ENCODE data around the gene SULT1A1. TPM values are rescaled to one million over a fixed set of nuclear protein-coding genes. Genes with fewer than 3 reads are reported as not detected.

The SULT1A1 gene
- total and polyA plus RNA-seq, 4 experiments from 2014 or later = 4.7 to 13.2 (median 9.4) TPM

DNA sequence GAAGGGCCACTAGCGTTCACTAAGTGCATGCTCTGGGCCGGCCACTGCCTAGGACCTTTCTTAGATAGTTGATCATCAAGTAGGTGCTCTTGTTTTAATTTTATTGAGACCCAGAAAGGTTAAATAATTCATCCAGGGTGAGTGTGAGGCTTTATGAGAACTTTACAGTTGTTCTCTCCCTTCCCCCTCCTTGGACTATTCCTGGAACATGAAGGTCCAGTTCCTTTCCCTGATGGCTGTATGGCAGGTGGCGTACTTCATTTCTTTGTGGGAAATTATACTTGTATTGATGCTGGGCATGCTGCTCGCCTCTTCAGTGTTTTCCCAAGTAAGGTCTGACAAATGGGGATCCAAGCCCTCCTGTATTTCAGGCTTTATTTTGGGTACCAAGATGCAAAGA lies 47.6 kb downstream of the SULT1A1 start:
- H3K9me3 Mint-ChIP-seq = peaks cover 0 to 7% (median 2%) of the 10 kb centered on the region in 8 donors
- no peaks in the 10 kb centered on the region for H3K27me3 ChIP-seq (ENCODE audit: insufficient read depth, low read length)
- H3K36me3 ChIP-seq (ENCODE audit: insufficient read depth, low read length) = peaks cover 16% of the 10 kb centered on the region
- no peak overlapping the region for H3K4me3 ChIP-seq (ENCODE audit: low read length in 2 of 2)
- H3K4me1 ChIP-seq (ENCODE audit: insufficient read depth, low read length) = no peaks in the 10 kb centered on the region
- no peaks in the 10 kb centered on the region for H3K27me3 Mint-ChIP-seq
- H3K9me3 ChIP-seq (ENCODE audit: control insufficient read depth in 1 of 2, low read length in 2 of 2) = peaks cover 0 to under 1% of the 10 kb centered on the region in 2 donors
- POLR2A ChIA-PET (ENCODE audit: partially characterized antibody) = no interaction called here
- intact Hi-C loops (cut with micrococcal nuclease) = loop anchor here (5.0 kb wide), 1 partner anchor 40 kb away; no protein-coding TSS in a partner anchor
- peaks cover 40 to 47% of the 10 kb centered on the region in 2 donors for H3K36me3 Mint-ChIP-seq
- no peak for DNase-seq
- CTCF ChIA-PET (ENCODE audit: partially characterized antibody) = no interaction called here
- no peak overlapping the region for H3K4me3 Mint-ChIP-seq
- H3K4me1 Mint-ChIP-seq = peaks cover 16 to 44% (median 25%) of the 10 kb centered on the region in 4 donors
- H3K27ac Mint-ChIP-seq = no peak overlapping the region
- H3K27ac ChIP-seq (ENCODE audit: low read depth, low read length) = no peak overlapping the region

DNA sequence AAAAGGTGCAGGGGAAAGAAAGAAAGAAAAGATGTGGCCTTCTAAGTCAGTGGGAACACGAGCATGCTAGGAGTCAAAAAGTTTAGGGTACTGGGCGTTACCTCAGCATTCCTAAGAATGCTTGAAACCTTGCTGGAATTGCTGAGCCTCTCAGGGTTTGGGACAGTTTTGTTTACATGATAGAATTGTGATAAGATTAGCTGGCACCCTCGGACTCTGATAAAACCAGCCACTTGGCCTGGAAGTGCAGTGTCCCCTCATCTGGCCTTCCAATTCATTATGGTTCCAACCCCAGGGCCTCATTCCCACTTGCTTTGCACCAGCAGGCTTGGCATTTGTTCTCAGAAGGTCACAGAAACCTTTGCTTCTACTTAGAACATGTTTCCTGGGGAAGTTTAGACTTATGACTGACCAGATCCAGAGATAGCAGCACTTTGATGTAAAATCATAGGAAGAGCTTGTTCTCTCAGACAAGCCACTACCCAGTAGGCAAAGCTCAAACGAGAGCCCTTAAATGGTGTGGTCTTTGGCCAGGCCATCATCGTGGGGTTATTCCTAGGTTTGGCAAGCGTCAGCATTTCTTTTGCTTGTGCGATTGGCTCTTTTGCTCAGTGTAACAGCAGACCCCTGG lies 48.2 kb downstream of the SULT1A1 start:
- POLR2A ChIA-PET (ENCODE audit: partially characterized antibody) = no interaction called here
- intact Hi-C loops (cut with micrococcal nuclease) = loop anchor here (5.0 kb wide), 1 partner anchor 39 kb away; no protein-coding TSS in a partner anchor
- Histone ChIP-seq H3K36me3 (ENCODE audit: insufficient read depth, low read length) (peaks cover 21% of the 10 kb centered on the region), H3K9me3 (ENCODE audit: control insufficient read depth in 1 of 2, low read length in 2 of 2) (no peaks in the 10 kb centered on the region), H3K27me3 (ENCODE audit: insufficient read depth, low read length) (no peaks in the 10 kb centered on the region), H3K4me1 (ENCODE audit: insufficient read depth, low read length) (peaks cover 5% of the 10 kb centered on the region), H3K27ac (ENCODE audit: low read depth, low read length) (no peak overlapping the region), H3K4me3 (ENCODE audit: low read length in 2 of 2) (no peak overlapping the region)
- Mint-ChIP-seq H3K4me3 (no peak overlapping the region), H3K9me3 (peaks cover 0 to 7% (median 2%) of the 10 kb centered on the region in 8 donors), H3K36me3 (peaks cover 43 to 49% of the 10 kb centered on the region in 2 donors), H3K27me3 (no peaks in the 10 kb centered on the region), H3K4me1 (peaks cover 18 to 49% (median 26%) of the 10 kb centered on the region in 4 donors), H3K27ac (peak overlapping the region in 3 of 7 donors; percentile 17 to 53 (median 22))
- no peak for DNase-seq
- CTCF ChIA-PET (ENCODE audit: partially characterized antibody) = no interaction called here

DNA sequence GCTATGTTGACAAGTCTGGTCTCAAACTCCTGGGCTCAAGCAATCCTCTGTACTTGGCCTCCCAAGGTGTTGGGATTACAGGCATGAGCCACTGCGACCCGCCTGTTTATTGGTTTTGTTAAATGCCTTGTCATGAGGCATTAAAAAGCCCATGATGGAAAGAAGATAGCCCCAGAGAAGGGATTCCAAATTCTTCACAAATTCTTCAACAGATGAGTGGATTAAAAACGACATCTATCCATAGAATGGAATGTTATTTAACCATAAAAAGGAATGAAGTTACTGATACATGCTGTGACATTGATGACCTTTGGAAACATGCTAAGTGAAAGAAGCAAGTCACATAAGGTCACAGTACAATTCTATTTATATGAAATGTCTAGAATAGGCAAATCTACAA lies 51.4 kb downstream of the SULT1A1 start:
- POLR2A ChIA-PET (ENCODE audit: partially characterized antibody) = no interaction called here
- Mint-ChIP-seq H3K36me3 (peaks cover 30 to 41% of the 10 kb centered on the region in 2 donors), H3K4me1 (peaks cover 27 to 61% (median 37%) of the 10 kb centered on the region in 4 donors), H3K27me3 (no peaks in the 10 kb centered on the region), H3K27ac (no peak overlapping the region), H3K9me3 (no peaks in the 10 kb centered on the region), H3K4me3 (no peak overlapping the region)
- Histone ChIP-seq H3K36me3 (ENCODE audit: insufficient read depth, low read length) (peaks cover 20% of the 10 kb centered on the region), H3K27ac (ENCODE audit: low read depth, low read length) (no peak overlapping the region), H3K4me3 (ENCODE audit: low read length in 2 of 2) (no peak overlapping the region), H3K9me3 (ENCODE audit: control insufficient read depth in 1 of 2, low read length in 2 of 2) (no peaks in the 10 kb centered on the region), H3K27me3 (ENCODE audit: insufficient read depth, low read length) (no peaks in the 10 kb centered on the region), H3K4me1 (ENCODE audit: insufficient read depth, low read length) (peaks cover 23% of the 10 kb centered on the region)
- DNase-seq = no peak
- intact Hi-C loops (cut with micrococcal nuclease) = no loop called here
- CTCF ChIA-PET (ENCODE audit: partially characterized antibody) = no interaction called here

DNA sequence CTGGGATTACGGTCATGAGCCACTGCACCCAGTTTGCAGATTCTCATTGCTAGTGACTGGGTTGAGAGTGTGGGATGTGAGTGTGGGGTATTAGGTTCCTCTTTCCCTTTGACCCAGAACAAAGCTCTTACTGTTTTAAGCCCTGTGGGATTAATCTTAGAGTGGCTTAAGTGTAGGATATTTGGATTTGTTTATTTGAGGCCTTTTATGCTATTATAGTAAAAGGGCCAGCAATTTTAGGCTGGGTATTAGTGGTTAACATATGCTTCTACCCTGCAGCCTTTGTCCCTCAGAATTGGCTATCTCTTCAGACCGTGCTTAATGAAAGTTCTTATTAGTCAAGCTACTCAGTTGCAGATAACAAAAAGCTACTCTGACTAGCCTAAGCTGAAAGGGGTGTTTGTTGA lies 52.9 kb downstream of the SULT1A1 start:
- DNase-seq = no peak
- Mint-ChIP-seq H3K4me1 (peaks cover 23 to 58% (median 32%) of the 10 kb centered on the region in 4 donors), H3K9me3 (no peaks in the 10 kb centered on the region), H3K27me3 (no peaks in the 10 kb centered on the region), H3K4me3 (peak overlapping the region in 2 of 8 donors; percentile 29 to 31), H3K36me3 (peaks cover 24 to 37% of the 10 kb centered on the region in 2 donors), H3K27ac (no peak overlapping the region)
- Histone ChIP-seq H3K9me3 (ENCODE audit: control insufficient read depth in 1 of 2, low read length in 2 of 2) (no peaks in the 10 kb centered on the region), H3K4me1 (ENCODE audit: insufficient read depth, low read length) (peaks cover 30% of the 10 kb centered on the region), H3K27ac (ENCODE audit: low read depth, low read length) (no peak overlapping the region), H3K27me3 (ENCODE audit: insufficient read depth, low read length) (no peaks in the 10 kb centered on the region), H3K36me3 (ENCODE audit: insufficient read depth, low read length) (peaks cover 20% of the 10 kb centered on the region), H3K4me3 (ENCODE audit: low read length in 2 of 2) (no peak overlapping the region)
- CTCF ChIA-PET (ENCODE audit: partially characterized antibody) = interaction anchor here (0.7 to 1.2 kb wide), 2 partner anchors 11 to 66 kb away, joined by 3 read pairs; no protein-coding TSS in a partner anchor
- POLR2A ChIA-PET (ENCODE audit: partially characterized antibody) = interaction anchor here (4.1 to 4.2 kb wide), 2 partner anchors 23 to 64 kb away, joined by 45 to 59 read pairs; partner anchors contain the start of genes APOBR and CLN3
- intact Hi-C loops (cut with micrococcal nuclease) = no loop called here

DNA sequence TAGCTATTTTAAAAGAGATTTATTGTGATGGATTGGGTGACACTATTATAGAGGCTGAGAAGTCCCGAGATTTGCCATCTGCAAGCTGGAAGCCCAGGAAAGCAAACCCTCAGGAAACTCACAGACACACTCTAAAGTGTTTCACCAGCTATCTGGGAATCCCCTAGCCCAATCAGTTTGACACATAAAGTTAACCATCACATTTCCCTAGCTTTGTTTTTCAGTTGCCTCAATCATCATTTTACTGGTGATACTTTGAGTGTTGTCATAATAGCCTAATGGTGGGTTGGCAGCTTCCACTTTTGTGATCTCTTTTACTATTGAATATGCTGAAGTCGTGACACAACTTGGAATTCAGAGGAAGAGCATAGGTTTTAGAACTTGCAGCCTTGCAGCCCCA lies 54.3 kb downstream of the SULT1A1 start:
- intact Hi-C loops (cut with micrococcal nuclease) = no loop called here
- H3K9me3 Mint-ChIP-seq = no peaks in the 10 kb centered on the region
- Histone ChIP-seq H3K4me1 (ENCODE audit: insufficient read depth, low read length) (peaks cover 30% of the 10 kb centered on the region), H3K9me3 (ENCODE audit: control insufficient read depth in 1 of 2, low read length in 2 of 2) (no peaks in the 10 kb centered on the region), H3K36me3 (ENCODE audit: insufficient read depth, low read length) (peaks cover 20% of the 10 kb centered on the region), H3K27me3 (ENCODE audit: insufficient read depth, low read length) (no peaks in the 10 kb centered on the region), H3K27ac (ENCODE audit: low read depth, low read length) (no peak overlapping the region), H3K4me3 (ENCODE audit: low read length in 2 of 2) (no peak overlapping the region)
- CTCF ChIA-PET (ENCODE audit: partially characterized antibody) = interaction anchor here (0.9 to 1.5 kb wide), 4 partner anchors 11 to 61 kb away, joined by 3 to 7 read pairs (median 3); no protein-coding TSS in a partner anchor
- POLR2A ChIA-PET (ENCODE audit: partially characterized antibody) = interaction anchor here (0.5 to 4.2 kb wide), 3 partner anchors 21 to 389 kb away, joined by 5 to 59 read pairs (median 45); partner anchors contain the start of genes APOBR and CLN3
- peaks cover 21 to 50% (median 31%) of the 10 kb centered on the region in 4 donors for H3K4me1 Mint-ChIP-seq
- DNase-seq = no peak
- H3K27me3 Mint-ChIP-seq = no peaks in the 10 kb centered on the region
- H3K27ac Mint-ChIP-seq = peak overlapping the region in 4 of 7 donors; percentile 6 to 60 (median 54)
- peak overlapping the region in 4 of 8 donors; percentile 36 to 69 (median 55) for H3K4me3 Mint-ChIP-seq
- peaks cover 20 to 34% of the 10 kb centered on the region in 2 donors for H3K36me3 Mint-ChIP-seq

Other genes with a start within 250 kb of the SULT1A1 start
- 1 to 10 TPM; 4.5 to 4.7 TPM for gene NPIPB6, start 246.5 kb downstream of the SULT1A1 start, total RNA-seq
- under 1 TPM in 1 of 2 donors, not detected in 1; 0.30 TPM for gene NPIPB6, start 246.5 kb downstream of the SULT1A1 start, polyA plus RNA-seq
- 10 to 100 TPM; 31.4 to 39.2 TPM for gene EIF3CL, start 206.2 kb downstream of the SULT1A1 start, total RNA-seq
- gene EIF3CL, start 206.2 kb downstream of the SULT1A1 start, polyA plus RNA-seq = 10 to 100 TPM in 1 of 2 donors, 1 to 10 TPM in 1; 9.3 to 33.1 TPM
- gene NPIPB7, start 137.7 kb downstream of the SULT1A1 start, total RNA-seq = 1 to 10 TPM in 1 of 2 experiments, under 1 TPM in 1; 0.72 to 1.1 TPM
- not detected for gene NPIPB7, start 137.7 kb downstream of the SULT1A1 start, polyA plus RNA-seq
- gene CLN3, start 118.0 kb downstream of the SULT1A1 start, total RNA-seq = 10 to 100 TPM; 62.1 to 63.6 TPM
- gene CLN3, start 118.0 kb downstream of the SULT1A1 start, polyA plus RNA-seq = 10 to 100 TPM; 16.8 to 33.7 TPM
- 1 to 10 TPM; 9.1 to 9.9 TPM for gene APOBR, start 115.4 kb downstream of the SULT1A1 start, total RNA-seq
- gene APOBR, start 115.4 kb downstream of the SULT1A1 start, polyA plus RNA-seq = 1 to 10 TPM in 1 of 2 donors, under 1 TPM in 1; 0.12 to 3.5 TPM
- gene IL27, start 103.2 kb downstream of the SULT1A1 start, total RNA-seq = not detected
- gene IL27, start 103.2 kb downstream of the SULT1A1 start, polyA plus RNA-seq = not detected
- not detected for gene NUPR1, start 71.1 kb downstream of the SULT1A1 start, total RNA-seq
- gene NUPR1, start 71.1 kb downstream of the SULT1A1 start, polyA plus RNA-seq = not detected
- gene SGF29, start 56.1 kb downstream of the SULT1A1 start, total RNA-seq = 10 to 100 TPM; 67.5 to 70.0 TPM
- gene SGF29, start 56.1 kb downstream of the SULT1A1 start, polyA plus RNA-seq = 10 to 100 TPM; 53.8 to 86.9 TPM
- gene SULT1A2, start 13.0 kb downstream of the SULT1A1 start, total RNA-seq = under 1 TPM; 0.25 to 0.49 TPM
- gene SULT1A2, start 13.0 kb downstream of the SULT1A1 start, polyA plus RNA-seq = under 1 TPM; 0.18 TPM
- gene NPIPB8, start 28.0 kb upstream of the SULT1A1 start, total RNA-seq = not detected
- gene NPIPB8, start 28.0 kb upstream of the SULT1A1 start, polyA plus RNA-seq = not detected
- gene EIF3C, start 101.4 kb upstream of the SULT1A1 start, total RNA-seq = 100 to 1,000 TPM; 323 to 355 TPM
- 100 to 1,000 TPM; 180 to 257 TPM for gene EIF3C, start 101.4 kb upstream of the SULT1A1 start, polyA plus RNA-seq
- 1 to 10 TPM; 2.9 to 3.0 TPM for gene NPIPB9, start 141.7 kb upstream of the SULT1A1 start, total RNA-seq
- gene NPIPB9, start 141.7 kb upstream of the SULT1A1 start, polyA plus RNA-seq = not detected
- gene ATXN2L, start 213.0 kb upstream of the SULT1A1 start, total RNA-seq = 100 to 1,000 TPM; 262 to 266 TPM
- gene ATXN2L, start 213.0 kb upstream of the SULT1A1 start, polyA plus RNA-seq = 10 to 100 TPM in 1 of 2 donors, 1 to 10 TPM in 1; 7.1 to 38.5 TPM
- gene TUFM, start 236.3 kb upstream of the SULT1A1 start, total RNA-seq = 100 to 1,000 TPM in 1 of 2 experiments, 10 to 100 TPM in 1; 98.0 to 108 TPM
- 100 to 1,000 TPM; 138 to 198 TPM for gene TUFM, start 236.3 kb upstream of the SULT1A1 start, polyA plus RNA-seq

All from CD4-positive, alpha-beta memory T cell (primary cell).